ENCODE results near the gene DCAF5.
"Not testable (repeated sequence)": the region's sequence is repeated elsewhere in the genome, so short reads cannot be mapped to it uniquely, and the experiment has no call there.

GRCh38 chr14:69165787-69166186 lies 12.9 kb upstream of the DCAF5 start:
- not testable (repeated sequence) for TF ChIP-seq POLR2AphosphoS5 (IDR thresholded peaks at IDR 0.05; ENCODE audit: low read depth, low read length); POLR2A (IDR thresholded peaks at IDR 0.05; ENCODE audit: low read depth, low read length); TAF1 (IDR thresholded peaks at IDR 0.05; ENCODE audit: low read depth, low read length); SPI1 (IDR thresholded peaks at IDR 0.05; ENCODE audit: low read depth, low read length); POU2F2 (IDR thresholded peaks at IDR 0.05; ENCODE audit: low read depth, low read length); PAX5 (IDR thresholded peaks at IDR 0.05; ENCODE audit: insufficient read depth, low read length, severe bottlenecking)

All from GM12891 (cell line).